Measurements from ENCODE around the gene ADGRV1. TPM values are rescaled to one million over a fixed set of nuclear protein-coding genes. Genes with fewer than 3 reads are reported as not detected.
"Not testable (repeated sequence)": the region's sequence is repeated elsewhere in the genome, so short reads cannot be mapped to it uniquely, and the experiment has no call there.

Gene ADGRV1
- total RNA-seq, 1 donor from 2014 or later = 10.0 TPM

DNA sequence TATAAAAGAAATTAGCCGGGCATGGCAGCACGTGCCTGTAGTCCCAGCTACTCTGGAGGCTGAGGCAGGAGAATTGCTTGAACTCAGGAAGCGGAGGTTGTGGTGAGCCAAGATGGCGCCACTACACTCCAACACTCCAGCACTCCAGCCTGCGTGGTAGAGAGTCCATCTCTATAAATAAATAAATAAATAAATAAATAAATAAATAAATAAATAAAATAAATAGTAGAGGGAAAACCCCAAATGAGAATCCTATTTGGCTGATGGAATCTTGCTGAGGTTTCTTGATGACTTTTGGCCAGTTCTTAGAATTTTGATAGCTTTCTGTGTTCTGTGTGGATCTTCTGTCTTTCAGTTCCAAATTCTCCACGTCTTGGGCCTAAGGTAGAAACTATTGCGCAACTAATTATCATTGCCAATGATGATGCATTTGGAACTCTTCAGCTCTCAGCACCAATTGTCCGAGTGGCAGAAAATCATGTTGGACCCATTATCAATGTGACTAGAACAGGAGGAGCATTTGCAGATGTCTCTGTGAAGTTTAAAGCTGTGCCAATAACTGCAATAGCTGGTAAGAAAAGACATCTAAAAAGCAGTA lies 126.9 kb downstream of the ADGRV1 start:
- H3K27me3 ChIP-seq (ENCODE audit: insufficient read depth, low read length) = no peaks in the 10 kb centered on the region
- H3K9ac ChIP-seq (ENCODE audit: low read length) = no peak overlapping the region
- Mint-ChIP-seq H3K4me1 (ENCODE audit: low read depth, unreplicated experiment) (no peaks in the 10 kb centered on the region), H3K4me3 (ENCODE audit: unreplicated experiment) (no peak overlapping the region), H3K36me3 (ENCODE audit: low read depth, unreplicated experiment) (no peaks in the 10 kb centered on the region), H3K27ac (ENCODE audit: unreplicated experiment) (no peak overlapping the region), H3K27me3 (ENCODE audit: low read depth, unreplicated experiment) (no peaks in the 10 kb centered on the region), H3K9me3 (ENCODE audit: unreplicated experiment) (no peaks in the 10 kb centered on the region)
- DNase-seq (ENCODE audit: low read depth) = no peak
- no peak for TF ChIP-seq EZH2 (IDR thresholded peaks at IDR 0.05; ENCODE audit: insufficient read depth, low read length)
- TF ChIP-seq, protein P1, sequence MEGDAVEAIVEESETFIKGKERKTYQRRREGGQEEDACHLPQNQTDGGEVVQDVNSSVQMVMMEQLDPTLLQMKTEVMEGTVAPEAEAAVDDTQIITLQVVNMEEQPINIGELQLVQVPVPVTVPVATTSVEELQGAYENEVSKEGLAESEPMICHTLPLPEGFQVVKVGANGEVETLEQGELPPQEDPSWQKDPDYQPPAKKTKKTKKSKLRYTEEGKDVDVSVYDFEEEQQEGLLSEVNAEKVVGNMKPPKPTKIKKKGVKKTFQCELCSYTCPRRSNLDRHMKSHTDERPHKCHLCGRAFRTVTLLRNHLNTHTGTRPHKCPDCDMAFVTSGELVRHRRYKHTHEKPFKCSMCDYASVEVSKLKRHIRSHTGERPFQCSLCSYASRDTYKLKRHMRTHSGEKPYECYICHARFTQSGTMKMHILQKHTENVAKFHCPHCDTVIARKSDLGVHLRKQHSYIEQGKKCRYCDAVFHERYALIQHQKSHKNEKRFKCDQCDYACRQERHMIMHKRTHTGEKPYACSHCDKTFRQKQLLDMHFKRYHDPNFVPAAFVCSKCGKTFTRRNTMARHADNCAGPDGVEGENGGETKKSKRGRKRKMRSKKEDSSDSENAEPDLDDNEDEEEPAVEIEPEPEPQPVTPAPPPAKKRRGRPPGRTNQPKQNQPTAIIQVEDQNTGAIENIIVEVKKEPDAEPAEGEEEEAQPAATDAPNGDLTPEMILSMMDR (IDR thresholded peaks at IDR 0.05; ENCODE audit: insufficient read depth, low read depth, low read length) = no peak
- no peak overlapping the region for H3K4me2 ChIP-seq (ENCODE audit: low read length)
- no peak overlapping the region for H3K4me3 ChIP-seq (ENCODE audit: insufficient read depth, low read depth, low read length)
- H3K27ac ChIP-seq (ENCODE audit: low read depth, low read length) = no peak overlapping the region
- H3K9me3 ChIP-seq (ENCODE audit: insufficient read depth, low read depth, low read length) = no peaks in the 10 kb centered on the region
- no peak for FAIRE-seq
- H3K79me2 ChIP-seq (ENCODE audit: insufficient read depth, low read length) = no peaks in the 10 kb centered on the region
- H3K4me1 ChIP-seq (ENCODE audit: insufficient read depth, low read length) = no peaks in the 10 kb centered on the region
- no peaks in the 10 kb centered on the region for H4K20me1 ChIP-seq (ENCODE audit: insufficient read depth, low read length)
- H2AFZ ChIP-seq (ENCODE audit: low read depth, low read length) = no peak overlapping the region
- no peaks in the 10 kb centered on the region for H3K36me3 ChIP-seq (ENCODE audit: insufficient read depth, low read length)

DNA sequence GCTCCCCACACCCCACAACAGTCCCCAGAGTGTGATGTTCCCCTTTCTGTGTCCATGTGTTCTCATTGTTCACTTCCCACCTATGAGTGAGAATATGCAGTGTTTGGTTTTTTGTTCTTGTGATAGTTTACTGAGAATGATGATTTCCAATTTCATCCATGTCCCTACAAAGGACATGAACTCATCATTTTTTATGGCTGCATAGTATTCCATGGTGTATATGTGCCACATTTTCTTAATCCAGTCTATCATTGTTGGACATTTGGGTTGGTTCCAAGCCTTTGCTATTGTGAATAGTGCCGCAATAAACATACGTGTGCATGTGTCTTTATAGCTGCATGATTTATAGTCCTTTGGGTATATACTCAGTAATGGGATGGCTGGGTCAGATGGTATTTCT lies 127.8 kb downstream of the ADGRV1 start:
- H3K27me3 ChIP-seq (ENCODE audit: insufficient read depth, low read length); DNase-seq (ENCODE audit: low read depth); H2AFZ ChIP-seq (ENCODE audit: low read depth, low read length); H3K27ac Mint-ChIP-seq (ENCODE audit: unreplicated experiment); H3K4me3 Mint-ChIP-seq (ENCODE audit: unreplicated experiment); FAIRE-seq; H3K36me3 Mint-ChIP-seq (ENCODE audit: low read depth, unreplicated experiment); H3K4me1 Mint-ChIP-seq (ENCODE audit: low read depth, unreplicated experiment); H3K9me3 Mint-ChIP-seq (ENCODE audit: unreplicated experiment); H3K27ac ChIP-seq (ENCODE audit: low read depth, low read length); H3K4me2 ChIP-seq (ENCODE audit: low read length); H3K4me3 ChIP-seq (ENCODE audit: insufficient read depth, low read depth, low read length); H3K27me3 Mint-ChIP-seq (ENCODE audit: low read depth, unreplicated experiment); H3K79me2 ChIP-seq (ENCODE audit: insufficient read depth, low read length); H4K20me1 ChIP-seq (ENCODE audit: insufficient read depth, low read length); H3K9me3 ChIP-seq (ENCODE audit: insufficient read depth, low read depth, low read length); H3K9ac ChIP-seq (ENCODE audit: low read length); H3K36me3 ChIP-seq (ENCODE audit: insufficient read depth, low read length); H3K4me1 ChIP-seq (ENCODE audit: insufficient read depth, low read length): not testable (repeated sequence)

DNA sequence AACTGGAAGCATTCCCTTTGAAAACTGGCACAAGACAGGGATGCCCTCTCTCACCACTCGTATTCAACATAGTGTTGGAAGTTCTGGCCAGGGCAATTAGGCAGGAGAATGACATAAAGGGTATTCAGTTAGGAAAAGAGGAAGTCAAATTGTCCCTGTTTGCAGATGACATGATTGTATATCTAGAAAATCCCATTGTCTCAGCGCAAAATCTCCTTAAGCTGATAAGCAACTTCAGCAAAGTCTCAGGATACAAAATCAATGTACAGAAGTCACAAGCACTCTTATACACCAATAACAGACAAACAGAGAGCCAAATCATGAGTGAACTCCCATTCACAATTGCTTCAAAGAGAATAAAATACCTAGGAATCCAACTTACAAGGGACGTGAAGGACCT lies 128.9 kb downstream of the ADGRV1 start:
- not testable (repeated sequence) for H3K36me3 ChIP-seq (ENCODE audit: insufficient read depth, low read length); H3K9me3 ChIP-seq (ENCODE audit: insufficient read depth, low read depth, low read length); H3K27me3 Mint-ChIP-seq (ENCODE audit: low read depth, unreplicated experiment); H3K9ac ChIP-seq (ENCODE audit: low read length); DNase-seq (ENCODE audit: low read depth); H3K4me1 Mint-ChIP-seq (ENCODE audit: low read depth, unreplicated experiment); H3K79me2 ChIP-seq (ENCODE audit: insufficient read depth, low read length); H4K20me1 ChIP-seq (ENCODE audit: insufficient read depth, low read length); H3K27ac ChIP-seq (ENCODE audit: low read depth, low read length); H3K27ac Mint-ChIP-seq (ENCODE audit: unreplicated experiment); H3K4me1 ChIP-seq (ENCODE audit: insufficient read depth, low read length); H2AFZ ChIP-seq (ENCODE audit: low read depth, low read length); H3K4me3 Mint-ChIP-seq (ENCODE audit: unreplicated experiment); H3K36me3 Mint-ChIP-seq (ENCODE audit: low read depth, unreplicated experiment); H3K4me2 ChIP-seq (ENCODE audit: low read length); H3K27me3 ChIP-seq (ENCODE audit: insufficient read depth, low read length); H3K9me3 Mint-ChIP-seq (ENCODE audit: unreplicated experiment); FAIRE-seq; H3K4me3 ChIP-seq (ENCODE audit: insufficient read depth, low read depth, low read length)
